ENCODE results near the gene SFXN2.
"Not testable (repeated sequence)": the region's sequence is repeated elsewhere in the genome, so short reads cannot be mapped to it uniquely, and the experiment has no call there.

The SFXN2 gene

GRCh38 chr10:102753718-102754117 is 39.3 kb downstream of the SFXN2 start:
- DNase-seq (ENCODE audit: low spot score), result no peak

DNA sequence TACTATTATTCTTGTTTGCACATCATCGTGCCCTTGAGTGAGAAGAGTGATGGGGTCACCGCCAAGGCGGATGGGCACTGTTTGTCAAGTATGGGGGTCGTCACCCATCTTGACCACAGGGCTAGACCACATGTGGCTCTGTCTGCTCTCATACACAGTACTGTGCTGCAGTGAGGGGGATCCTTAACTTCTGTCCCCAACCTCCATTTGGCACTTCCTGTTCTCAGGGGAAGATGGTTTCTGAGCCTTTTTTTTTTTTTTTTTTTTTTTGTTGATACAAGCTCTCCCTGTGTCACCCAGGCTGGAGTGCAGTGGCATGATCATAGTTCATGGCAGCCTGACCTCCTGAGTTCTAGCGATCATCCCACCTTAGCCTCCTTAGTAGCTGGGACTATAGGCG is 42.9 kb downstream of the SFXN2 start:
- no peak for DNase-seq (ENCODE audit: low spot score)

DNA sequence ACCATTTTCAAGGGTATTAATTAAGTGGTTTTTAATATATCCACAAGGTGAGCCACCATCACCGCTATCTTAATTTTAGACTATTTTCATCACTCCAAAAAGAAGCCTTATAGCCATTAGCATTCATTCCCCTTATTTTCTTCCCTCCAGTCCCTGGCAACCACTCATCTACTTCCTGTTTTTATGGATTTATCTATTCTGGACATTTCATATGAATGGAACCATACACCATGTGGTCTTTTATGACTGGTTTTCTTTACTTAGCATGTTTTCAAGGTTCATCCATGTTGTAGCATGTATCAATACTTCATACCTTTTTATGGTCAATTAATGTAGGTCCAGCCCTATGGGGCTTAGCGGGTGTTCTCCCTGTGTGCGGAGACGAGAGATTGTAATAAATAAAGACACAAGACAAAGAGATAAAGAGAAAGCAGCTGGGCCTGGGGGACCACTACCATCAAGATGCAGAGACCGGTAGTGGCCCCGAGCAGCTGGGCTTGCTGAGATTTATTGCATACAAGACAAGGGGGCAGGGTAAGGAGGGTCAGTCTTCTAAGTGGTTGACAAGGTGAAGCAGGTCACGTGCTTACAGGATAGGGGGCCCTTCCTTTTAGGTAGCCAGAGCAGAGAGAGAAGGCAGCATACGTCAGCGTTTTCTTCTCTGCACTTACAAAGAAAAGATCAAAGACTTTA is 44.0 kb downstream of the SFXN2 start:
- no peak for DNase-seq (ENCODE audit: low spot score)

DNA sequence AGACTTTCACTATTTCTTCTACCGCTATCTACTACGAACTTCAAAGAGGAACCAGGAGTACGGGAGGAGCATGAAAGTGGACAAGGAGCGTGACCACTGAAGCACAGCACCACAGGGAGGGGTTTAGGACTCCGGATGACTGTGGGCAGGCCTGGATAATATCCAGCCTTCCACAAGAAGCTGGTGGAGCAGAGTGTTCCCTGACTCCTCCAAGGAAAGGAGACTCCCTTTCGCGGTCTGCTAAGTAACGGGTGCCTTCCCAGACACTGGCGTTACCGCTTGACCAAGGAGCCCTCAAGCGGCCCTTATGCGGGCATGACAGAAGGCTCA is 44.5 kb downstream of the SFXN2 start:
- DNase-seq (ENCODE audit: low spot score), result not testable (repeated sequence)

DNA sequence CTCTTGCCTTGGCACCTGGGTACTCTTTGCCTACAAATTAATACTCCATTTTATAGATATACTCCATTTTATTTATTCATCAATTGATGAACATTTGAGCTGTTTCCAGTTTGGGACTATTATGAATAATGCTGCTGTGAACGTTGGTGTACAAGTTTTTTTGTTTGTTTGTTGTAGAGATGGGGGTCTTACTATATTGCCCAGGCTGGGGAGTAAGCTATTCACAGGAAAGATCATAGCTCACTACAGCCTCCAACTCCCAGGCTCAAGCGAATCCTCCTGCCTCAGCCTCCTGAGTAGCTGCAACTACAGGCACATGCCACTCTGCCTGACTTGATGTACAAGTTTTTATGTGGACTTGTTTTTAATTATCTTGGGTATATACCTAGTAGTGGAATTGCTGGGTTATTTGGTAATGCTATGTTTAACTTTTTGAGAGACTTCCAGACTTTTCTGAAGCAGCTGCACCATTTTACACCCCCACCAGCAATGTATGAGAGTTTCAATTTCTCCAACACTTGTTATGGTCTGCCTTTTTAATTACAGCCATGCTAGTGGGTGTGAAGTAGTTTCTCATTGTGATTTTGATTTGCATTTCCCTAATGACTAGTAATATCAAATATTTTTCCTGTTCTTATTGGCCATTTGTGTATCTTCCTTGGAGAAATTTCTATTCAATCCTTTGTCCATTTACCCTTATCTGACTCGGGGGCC is 45.2 kb downstream of the SFXN2 start:
- no peak for DNase-seq (ENCODE audit: low spot score)

DNA sequence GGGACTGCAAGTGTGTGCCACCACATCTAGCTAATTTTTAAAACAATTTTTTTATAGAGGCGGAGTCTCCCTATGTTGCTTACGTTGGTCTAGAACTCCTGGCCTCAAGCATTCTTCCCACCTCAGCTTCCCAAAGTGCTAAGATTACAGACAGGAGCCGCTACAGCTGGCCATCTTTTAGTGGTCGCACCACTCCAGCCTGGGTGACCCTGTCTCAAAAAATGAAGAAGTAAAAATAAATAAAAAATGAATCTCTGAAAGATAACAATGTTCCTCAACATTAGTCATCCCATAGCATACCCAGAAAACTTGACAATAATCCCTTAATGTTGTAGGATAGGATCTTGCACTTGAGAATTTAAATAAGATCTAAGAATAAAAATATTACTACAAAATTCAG is 47.5 kb downstream of the SFXN2 start:
- DNase-seq (ENCODE audit: low spot score), result no peak

GRCh38 chr10:102762401-102763015 is 48.1 kb downstream of the SFXN2 start:
- DNase-seq (ENCODE audit: low spot score), result no peak

DNA sequence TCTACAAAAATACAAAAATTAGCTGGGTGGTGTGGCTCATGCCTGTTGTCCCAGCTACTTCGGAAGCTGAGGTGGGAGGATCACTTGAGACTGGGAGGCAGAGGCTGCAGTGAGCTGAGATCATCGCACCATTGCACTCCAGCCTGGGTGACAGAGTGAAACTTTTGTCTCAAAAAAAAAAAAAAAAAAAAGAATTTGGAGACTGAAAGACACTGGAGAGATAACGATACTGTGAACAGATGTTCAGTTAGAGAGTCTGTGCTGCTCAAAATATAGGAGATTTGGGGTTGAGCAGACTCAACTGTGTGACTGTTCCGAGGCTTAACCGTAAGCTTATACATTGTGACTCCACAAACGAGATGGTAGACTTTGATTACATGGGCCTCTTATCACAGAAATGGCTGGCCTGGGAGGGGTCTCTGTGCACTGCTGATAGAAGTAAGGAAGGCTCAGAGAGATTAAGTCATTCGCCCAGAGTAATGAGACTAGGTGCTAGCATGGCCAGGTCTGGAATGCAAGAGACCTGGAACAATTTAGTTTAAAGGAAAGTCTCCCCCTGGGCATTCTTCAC is 48.7 kb downstream of the SFXN2 start:
- no peak for DNase-seq (ENCODE audit: low spot score)

GRCh38 chr10:102764470-102765161 is 50.2 kb downstream of the SFXN2 start:
- no peak for DNase-seq (ENCODE audit: low spot score)

DNA sequence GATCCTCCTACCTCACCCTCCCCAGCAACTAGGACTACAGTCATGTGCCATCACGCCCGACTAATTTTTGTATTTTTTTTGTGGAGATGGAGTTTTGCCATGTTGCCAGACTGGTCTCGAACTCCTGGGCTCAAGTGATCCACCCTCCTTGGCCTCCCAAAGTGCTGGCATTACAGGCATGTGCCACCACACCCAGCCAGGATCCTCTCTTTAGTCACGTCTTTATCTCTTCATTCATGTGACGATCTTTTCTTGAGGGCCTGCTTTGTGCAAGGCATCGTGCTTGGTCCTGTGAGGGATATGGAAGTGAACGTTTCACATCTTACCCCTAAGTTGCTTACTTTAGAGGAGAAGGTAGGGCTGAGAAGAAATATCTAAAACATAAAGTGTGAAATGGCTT is 50.9 kb downstream of the SFXN2 start:
- no peak for DNase-seq (ENCODE audit: low spot score)

- no peak for DNase-seq (ENCODE audit: low spot score)
These were observed 53.2 kb downstream of the SFXN2 start for GRCh38 chr10:102767428-102768160.

GRCh38 chr10:102769375-102770107 is 55.1 kb downstream of the SFXN2 start:
- no peak for DNase-seq (ENCODE audit: low spot score)

DNA sequence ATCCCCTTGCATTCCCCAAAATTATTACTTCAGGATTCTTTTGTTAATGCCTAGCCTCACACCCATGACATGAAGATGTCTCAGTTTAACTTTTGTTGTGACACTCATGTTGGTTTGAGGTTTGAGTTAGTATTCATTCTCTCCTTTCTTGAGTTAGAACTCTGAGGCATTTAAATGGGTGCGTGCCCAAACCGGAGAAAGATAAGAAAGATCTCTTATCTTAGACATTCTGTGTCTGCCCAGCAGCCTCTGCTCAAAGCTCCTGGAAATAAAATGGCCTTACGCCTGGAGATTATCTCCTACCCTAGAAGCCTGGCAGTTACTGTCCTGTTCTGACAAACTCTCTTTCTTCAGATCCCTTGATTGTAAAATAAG is 55.7 kb downstream of the SFXN2 start:
- DNase-seq (ENCODE audit: low spot score), result no peak

DNA sequence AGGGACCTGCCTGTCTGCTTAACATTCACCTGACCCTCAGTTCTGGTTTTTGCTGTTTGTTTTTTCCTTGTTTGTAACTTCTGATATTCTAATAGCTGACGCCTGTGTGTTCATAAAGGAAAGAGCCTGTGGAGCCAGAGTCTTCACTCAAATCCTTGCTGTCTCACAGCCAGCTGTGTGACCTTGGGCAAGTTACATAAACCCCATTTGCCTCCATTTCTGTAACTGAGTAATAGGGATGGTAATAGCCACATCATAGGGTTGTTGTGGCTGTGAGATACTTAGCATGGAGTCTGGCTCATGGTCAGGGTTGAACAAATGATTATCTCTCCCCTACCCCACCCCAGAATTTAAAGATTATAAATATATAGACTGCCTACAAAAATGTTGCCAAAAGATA is 56.4 kb downstream of the SFXN2 start:
- no peak for DNase-seq (ENCODE audit: low spot score)

DNA sequence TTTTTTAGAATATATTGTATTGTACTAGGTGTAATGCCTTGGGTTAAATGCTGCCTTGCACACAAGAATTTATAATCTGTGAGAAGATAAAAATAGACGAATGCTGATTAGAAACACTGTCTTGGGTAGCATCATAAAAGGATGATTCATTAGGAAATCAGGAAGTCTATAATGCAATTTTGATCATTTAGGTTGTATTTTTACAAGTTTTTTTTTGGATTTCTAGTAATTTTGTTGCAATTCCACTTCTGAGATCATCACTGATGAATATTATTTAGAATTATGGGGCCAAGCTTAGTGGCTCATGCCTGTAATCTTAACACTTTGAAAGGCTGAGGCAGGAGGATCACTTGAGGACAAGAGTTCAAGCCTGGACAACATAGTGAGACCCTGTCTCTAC is 58.9 kb downstream of the SFXN2 start:
- DNase-seq (ENCODE audit: low spot score), result no peak

- no peak for DNase-seq (ENCODE audit: low spot score)
These were observed 59.5 kb downstream of the SFXN2 start for GRCh38 chr10:102773986-102774385.

DNA sequence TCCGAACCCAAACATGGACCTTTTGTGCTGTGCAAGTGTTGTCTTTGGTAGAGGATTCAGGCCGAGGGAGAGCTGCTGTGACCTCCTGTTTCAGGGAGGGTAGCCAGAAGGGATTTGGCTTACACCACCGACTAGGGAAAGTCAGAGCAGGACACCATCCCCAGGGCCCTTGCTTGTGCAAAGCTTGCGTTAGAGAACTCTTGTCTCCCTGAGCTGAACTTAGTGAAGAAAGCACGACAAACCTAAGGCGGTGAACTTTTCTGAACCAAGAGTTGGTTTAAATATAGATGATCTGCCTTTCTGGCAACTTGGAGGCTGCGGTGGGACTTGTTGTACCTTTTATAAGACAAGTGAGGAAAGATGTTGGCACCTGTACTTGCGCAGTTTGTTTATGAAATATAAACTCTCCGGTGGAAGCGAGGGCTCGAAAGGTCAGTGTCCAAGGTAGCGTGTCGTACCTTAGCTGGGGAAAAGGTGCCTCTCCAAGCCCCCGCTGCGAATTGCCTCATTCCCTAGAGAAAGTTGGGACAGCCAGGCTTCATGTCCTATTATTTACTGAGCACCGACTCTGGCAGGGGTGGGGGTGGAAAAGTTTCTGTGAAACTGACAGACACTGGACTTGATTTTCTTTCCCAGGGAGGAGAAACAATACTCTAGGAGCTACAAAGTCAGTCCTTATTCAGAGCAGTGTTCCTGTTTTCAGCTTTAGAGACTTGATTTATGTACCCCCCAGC is 60.9 kb downstream of the SFXN2 start:
- DNase-seq (ENCODE audit: low spot score), result no peak

DNA sequence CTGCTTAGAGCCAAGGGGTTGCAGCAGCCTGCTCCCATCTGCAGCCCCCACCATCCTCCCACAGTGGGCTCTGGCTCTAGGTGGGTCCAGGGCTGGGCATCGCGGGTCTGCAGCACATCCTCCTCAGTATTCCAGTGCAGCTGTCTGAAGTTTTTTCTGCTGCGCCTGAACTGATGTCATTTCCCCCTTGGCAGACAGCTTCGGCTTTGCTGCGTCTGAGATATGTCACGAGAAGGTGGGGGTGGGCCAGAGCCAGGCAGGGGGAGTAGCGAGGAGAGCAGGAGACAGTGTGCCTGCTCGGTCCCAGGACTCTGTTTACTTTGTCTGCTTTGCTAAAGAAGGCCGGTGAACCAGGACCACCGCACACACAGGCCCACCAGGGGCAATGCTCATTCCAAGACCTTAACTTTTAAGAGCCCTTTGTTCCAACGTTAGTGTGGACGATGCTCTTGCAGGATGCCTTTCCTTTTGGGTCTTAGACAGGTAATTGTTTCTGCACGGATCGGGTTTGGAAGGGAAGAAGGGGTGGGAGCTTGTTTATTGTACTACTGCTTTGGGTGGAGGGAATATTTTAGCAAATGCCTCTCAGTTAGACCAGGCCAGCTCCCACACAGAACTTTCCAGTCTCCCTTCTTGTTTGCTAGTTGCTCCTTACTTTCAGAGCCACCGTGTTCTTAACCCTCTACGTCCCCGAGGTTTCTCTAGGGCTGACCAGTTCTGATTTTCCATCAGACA is 61.7 kb downstream of the SFXN2 start:
- DNase-seq (ENCODE audit: low spot score), result no peak

- no peak for DNase-seq (ENCODE audit: low spot score)
These were observed 62.5 kb downstream of the SFXN2 start for GRCh38 chr10:102776779-102777456.
